ENCODE measurements around the gene GAB3. TPM values are rescaled to one million over a fixed set of nuclear protein-coding genes. Genes with fewer than 3 reads are reported as not detected.

The GAB3 gene
- total RNA-seq, 1 experiment from 2014 or later, result 0.72 TPM

- ChIA-PET CTCF (interaction anchor here (1.9 kb wide), 1 partner anchor 19 kb away, joined by 5 read pairs; no protein-coding TSS in a partner anchor), POLR2A (no interaction called here)
- ATAC-seq (no peak), DNase-seq (ENCODE audit: low spot score) (no peak)
- H3K4me3 Mint-ChIP-seq, result no peak overlapping the region
- no peaks in the 10 kb centered on the region for H3K36me3 Mint-ChIP-seq
- no peak overlapping the region for H3K27ac Mint-ChIP-seq
- no peaks in the 10 kb centered on the region for H3K27me3 Mint-ChIP-seq (ENCODE audit: low read depth)
- no peak for TF ChIP-seq TEAD1 (CRISPR knock-in tag; IDR thresholded peaks at IDR 0.05)
- H3K4me1 Mint-ChIP-seq, result peaks cover 12% of the 10 kb centered on the region
- H3K9me3 Mint-ChIP-seq, result no peaks in the 10 kb centered on the region
Measured at GRCh38 chrX:154729439-154729838, 21.4 kb downstream of the GAB3 start.

GRCh38 chrX:154728431-154729190 is 22.3 kb downstream of the GAB3 start:
- no peaks in the 10 kb centered on the region for H3K36me3 Mint-ChIP-seq
- POLR2A ChIA-PET, result no interaction called here
- H3K27me3 Mint-ChIP-seq (ENCODE audit: low read depth), result no peaks in the 10 kb centered on the region
- H3K4me3 Mint-ChIP-seq, result no peak overlapping the region
- ATAC-seq (no peak), DNase-seq (ENCODE audit: low spot score) (no peak)
- no peaks in the 10 kb centered on the region for H3K9me3 Mint-ChIP-seq
- TF ChIP-seq IRF1 (CRISPR knock-in tag; IDR thresholded peaks at IDR 0.05) (no peak), FOXP1 (CRISPR knock-in tag; IDR thresholded peaks at IDR 0.05; ENCODE audit: borderline replicate concordance) (no peak), MYBL2 (CRISPR knock-in tag; IDR thresholded peaks at IDR 0.05) (no peak), ZBTB43 (CRISPR knock-in tag; IDR thresholded peaks at IDR 0.05) (no peak), FOXJ3 (CRISPR knock-in tag; IDR thresholded peaks at IDR 0.05; ENCODE audit: borderline replicate concordance) (no peak), ZNF396 (CRISPR knock-in tag; IDR thresholded peaks at IDR 0.05; ENCODE audit: borderline replicate concordance) (no peak), MAX (CRISPR knock-in tag; IDR thresholded peaks at IDR 0.05) (no peak), AFF4 (CRISPR knock-in tag; IDR thresholded peaks at IDR 0.05; ENCODE audit: borderline replicate concordance) (no peak), NFYB (CRISPR knock-in tag; conservative IDR thresholded peaks at IDR 0.05; ENCODE audit: low read depth) (no peak), PRDM15 (CRISPR knock-in tag; IDR thresholded peaks at IDR 0.05) (no peak), RORB (CRISPR knock-in tag; IDR thresholded peaks at IDR 0.05) (no peak), TP53 (CRISPR knock-in tag; IDR thresholded peaks at IDR 0.05) (no peak), ZNF219 (CRISPR knock-in tag; IDR thresholded peaks at IDR 0.05; ENCODE audit: borderline replicate concordance) (no peak), CTCF (IDR thresholded peaks at IDR 0.05) (no peak), CREB1 (CRISPR knock-in tag; IDR thresholded peaks at IDR 0.05) (no peak), TEAD1 (CRISPR knock-in tag; IDR thresholded peaks at IDR 0.05) (no peak)
- CTCF ChIA-PET, result no interaction called here
- no peak overlapping the region for H3K27ac Mint-ChIP-seq
- peaks cover 6% of the 10 kb centered on the region for H3K4me1 Mint-ChIP-seq

Data from WTC11 (cell line).